ENCODE measurements around the gene RPS6KA2.

GRCh38 chr6:166658792-166659150 lies 31.7 kb upstream of the RPS6KA2 start:
- TF ChIP-seq CTCF (IDR thresholded peaks at IDR 0.05) = no peak
- no peak for TF ChIP-seq POLR2A (IDR thresholded peaks at IDR 0.05)
